ENCODE results near the gene PSMG1.
"Not testable (repeated sequence)": the region's sequence is repeated elsewhere in the genome, so short reads cannot be mapped to it uniquely, and the experiment has no call there.

Gene PSMG1

GRCh38 chr21:39156024-39156423 is 27.2 kb downstream of the PSMG1 start:
- peak; percentile 40 for DNase-seq (ENCODE audit: low spot score)

GRCh38 chr21:39155578-39155977 is 27.7 kb downstream of the PSMG1 start:
- no peak for DNase-seq (ENCODE audit: low spot score)

- DNase-seq (ENCODE audit: low spot score), result no peak
Measured at GRCh38 chr21:39153842-39154241, 29.4 kb downstream of the PSMG1 start.

- DNase-seq (ENCODE audit: low spot score), result no peak
Measured at GRCh38 chr21:39153373-39153772, 29.9 kb downstream of the PSMG1 start.

GRCh38 chr21:39152271-39152670 is 31.0 kb downstream of the PSMG1 start:
- DNase-seq (ENCODE audit: low spot score), result no peak

GRCh38 chr21:39150877-39151276 is 32.4 kb downstream of the PSMG1 start:
- DNase-seq (ENCODE audit: low spot score), result no peak

GRCh38 chr21:39150316-39150715 is 32.9 kb downstream of the PSMG1 start:
- DNase-seq (ENCODE audit: low spot score), result no peak

- no peak for DNase-seq (ENCODE audit: low spot score)
Measured at GRCh38 chr21:39149882-39150281, 33.4 kb downstream of the PSMG1 start.

- DNase-seq (ENCODE audit: low spot score), result no peak
Measured at GRCh38 chr21:39148975-39149374, 34.3 kb downstream of the PSMG1 start.

GRCh38 chr21:39144191-39144590 is 39.1 kb downstream of the PSMG1 start:
- DNase-seq (ENCODE audit: low spot score), result no peak

GRCh38 chr21:39142972-39143371 is 40.3 kb downstream of the PSMG1 start:
- DNase-seq (ENCODE audit: low spot score), result no peak

GRCh38 chr21:39141502-39141901 is 41.7 kb downstream of the PSMG1 start:
- DNase-seq (ENCODE audit: low spot score), result peak; percentile 49

GRCh38 chr21:39137248-39138178 is 45.7 kb downstream of the PSMG1 start:
- DNase-seq (ENCODE audit: low spot score), result peak; percentile 40

GRCh38 chr21:39136711-39137110 is 46.5 kb downstream of the PSMG1 start:
- peak; percentile 59 for DNase-seq (ENCODE audit: low spot score)

- not testable (repeated sequence) for DNase-seq (ENCODE audit: low spot score)
Measured at GRCh38 chr21:39136138-39136537, 47.1 kb downstream of the PSMG1 start.

GRCh38 chr21:39134288-39134810 is 48.9 kb downstream of the PSMG1 start:
- DNase-seq (ENCODE audit: low spot score), result no peak

- no peak for DNase-seq (ENCODE audit: low spot score)
Measured at GRCh38 chr21:39132248-39132647, 51.0 kb downstream of the PSMG1 start.

GRCh38 chr21:39131791-39132190 is 51.5 kb downstream of the PSMG1 start:
- no peak for DNase-seq (ENCODE audit: low spot score)

GRCh38 chr21:39127506-39127905 is 55.7 kb downstream of the PSMG1 start:
- no peak for DNase-seq (ENCODE audit: low spot score)

GRCh38 chr21:39126486-39126806 is 56.8 kb downstream of the PSMG1 start:
- DNase-seq (ENCODE audit: low spot score), result no peak

GRCh38 chr21:39125752-39126485 is 57.3 kb downstream of the PSMG1 start:
- DNase-seq (ENCODE audit: low spot score), result peak; percentile 79

All from AG08395 (cell line).